ENCODE results near the gene BRD2.

BRD2 gene

GRCh38 chr6:32984622-32985389 is 16.4 kb downstream of the BRD2 start:
- H3K4me3 ChIP-seq, result no peak overlapping the region
- TF ChIP-seq EZH2 (IDR thresholded peaks at IDR 0.05) (no peak), POLR2AphosphoS5 (IDR thresholded peaks at IDR 0.05; ENCODE audit: borderline replicate concordance, low read depth, low read length) (no peak; the same call in 1 of the 2 replicates), FOXP2 (optimal IDR thresholded peaks at IDR 0.05; ENCODE audit: control extremely low read depth, extremely low read length, insufficient read depth) (no peak)
- H3K9me3 ChIP-seq (ENCODE audit: low read depth, low read length), result no peaks in the 10 kb centered on the region
- DNase-seq (ENCODE audit: low read depth, low spot score), result no peak
- H3K36me3 ChIP-seq (ENCODE audit: insufficient read depth, low read length), result peaks cover 27% of the 10 kb centered on the region
- H3K27ac ChIP-seq, result peak overlapping the region; percentile 62; the same call in 1 of the 2 replicates
- no peak overlapping the region for H3K9ac ChIP-seq (ENCODE audit: insufficient read length)

GRCh38 chr6:32989368-32989767 is 21.0 kb downstream of the BRD2 start:
- no peak overlapping the region for H3K4me3 ChIP-seq
- H3K36me3 ChIP-seq (ENCODE audit: insufficient read depth, low read length), result no peaks in the 10 kb centered on the region
- H3K27ac ChIP-seq, result no peak overlapping the region
- no peaks in the 10 kb centered on the region for H3K9me3 ChIP-seq (ENCODE audit: low read depth, low read length)
- DNase-seq (ENCODE audit: low read depth, low spot score), result no peak
- no peak overlapping the region for H3K9ac ChIP-seq (ENCODE audit: insufficient read length)
- TF ChIP-seq EZH2 (IDR thresholded peaks at IDR 0.05), result no peak
- TF ChIP-seq FOXP2 (optimal IDR thresholded peaks at IDR 0.05; ENCODE audit: control extremely low read depth, extremely low read length, insufficient read depth), result no peak
- no peak for TF ChIP-seq POLR2AphosphoS5 (IDR thresholded peaks at IDR 0.05; ENCODE audit: borderline replicate concordance, low read depth, low read length)

GRCh38 chr6:32991972-32992371 is 23.6 kb downstream of the BRD2 start:
- DNase-seq (ENCODE audit: low read depth, low spot score), result no peak
- no peaks in the 10 kb centered on the region for H3K36me3 ChIP-seq (ENCODE audit: insufficient read depth, low read length)
- no peak for TF ChIP-seq FOXP2 (optimal IDR thresholded peaks at IDR 0.05; ENCODE audit: control extremely low read depth, extremely low read length, insufficient read depth)
- no peak for TF ChIP-seq POLR2AphosphoS5 (IDR thresholded peaks at IDR 0.05; ENCODE audit: borderline replicate concordance, low read depth, low read length)
- no peak for TF ChIP-seq EZH2 (IDR thresholded peaks at IDR 0.05)
- H3K27ac ChIP-seq, result no peak overlapping the region
- H3K9ac ChIP-seq (ENCODE audit: insufficient read length), result no peak overlapping the region
- no peaks in the 10 kb centered on the region for H3K9me3 ChIP-seq (ENCODE audit: low read depth, low read length)
- H3K4me3 ChIP-seq, result no peak overlapping the region

GRCh38 chr6:32993363-32993973 is 25.1 kb downstream of the BRD2 start:
- Histone ChIP-seq H3K4me3 (no peak overlapping the region), H3K9me3 (ENCODE audit: low read depth, low read length) (no peaks in the 10 kb centered on the region), H3K27ac (no peak overlapping the region), H3K36me3 (ENCODE audit: insufficient read depth, low read length) (no peaks in the 10 kb centered on the region), H3K9ac (ENCODE audit: insufficient read length) (no peak overlapping the region)
- no peak for DNase-seq (ENCODE audit: low read depth, low spot score)
- TF ChIP-seq FOXP2 (optimal IDR thresholded peaks at IDR 0.05; ENCODE audit: control extremely low read depth, extremely low read length, insufficient read depth) (no peak), EZH2 (IDR thresholded peaks at IDR 0.05) (no peak), POLR2AphosphoS5 (IDR thresholded peaks at IDR 0.05; ENCODE audit: borderline replicate concordance, low read depth, low read length) (no peak)

GRCh38 chr6:32995448-32995847 is 27.1 kb downstream of the BRD2 start:
- Histone ChIP-seq H3K4me3 (no peak overlapping the region), H3K27ac (no peak overlapping the region), H3K9ac (ENCODE audit: insufficient read length) (no peak overlapping the region), H3K36me3 (ENCODE audit: insufficient read depth, low read length) (no peaks in the 10 kb centered on the region), H3K9me3 (ENCODE audit: low read depth, low read length) (no peaks in the 10 kb centered on the region)
- no peak for DNase-seq (ENCODE audit: low read depth, low spot score)
- TF ChIP-seq EZH2 (IDR thresholded peaks at IDR 0.05), result no peak
- TF ChIP-seq FOXP2 (optimal IDR thresholded peaks at IDR 0.05; ENCODE audit: control extremely low read depth, extremely low read length, insufficient read depth), result no peak
- TF ChIP-seq POLR2AphosphoS5 (IDR thresholded peaks at IDR 0.05; ENCODE audit: borderline replicate concordance, low read depth, low read length), result no peak

GRCh38 chr6:33000055-33000454 is 31.7 kb downstream of the BRD2 start:
- no peak for TF ChIP-seq FOXP2 (optimal IDR thresholded peaks at IDR 0.05; ENCODE audit: control extremely low read depth, extremely low read length, insufficient read depth)
- no peak for TF ChIP-seq EZH2 (IDR thresholded peaks at IDR 0.05)
- TF ChIP-seq POLR2AphosphoS5 (IDR thresholded peaks at IDR 0.05; ENCODE audit: borderline replicate concordance, low read depth, low read length), result no peak
- H3K9me3 ChIP-seq (ENCODE audit: low read depth, low read length), result no peaks in the 10 kb centered on the region
- no peak overlapping the region for H3K27ac ChIP-seq
- no peak overlapping the region for H3K9ac ChIP-seq (ENCODE audit: insufficient read length)
- DNase-seq (ENCODE audit: low read depth, low spot score), result no peak
- no peak overlapping the region for H3K4me3 ChIP-seq
- no peaks in the 10 kb centered on the region for H3K36me3 ChIP-seq (ENCODE audit: insufficient read depth, low read length)

GRCh38 chr6:33001685-33002084 is 33.3 kb downstream of the BRD2 start:
- Histone ChIP-seq H3K4me3 (no peak overlapping the region), H3K36me3 (ENCODE audit: insufficient read depth, low read length) (no peaks in the 10 kb centered on the region), H3K9me3 (ENCODE audit: low read depth, low read length) (no peaks in the 10 kb centered on the region), H3K9ac (ENCODE audit: insufficient read length) (no peak overlapping the region), H3K27ac (no peak overlapping the region)
- DNase-seq (ENCODE audit: low read depth, low spot score), result no peak
- TF ChIP-seq POLR2AphosphoS5 (IDR thresholded peaks at IDR 0.05; ENCODE audit: borderline replicate concordance, low read depth, low read length) (no peak), FOXP2 (optimal IDR thresholded peaks at IDR 0.05; ENCODE audit: control extremely low read depth, extremely low read length, insufficient read depth) (no peak), EZH2 (IDR thresholded peaks at IDR 0.05) (no peak)

GRCh38 chr6:33004940-33005339 is 36.5 kb downstream of the BRD2 start:
- Histone ChIP-seq H3K9me3 (ENCODE audit: low read depth, low read length) (no peaks in the 10 kb centered on the region), H3K36me3 (ENCODE audit: insufficient read depth, low read length) (no peaks in the 10 kb centered on the region), H3K27ac (no peak overlapping the region), H3K9ac (ENCODE audit: insufficient read length) (no peak overlapping the region), H3K4me3 (no peak overlapping the region)
- DNase-seq (ENCODE audit: low read depth, low spot score), result no peak
- TF ChIP-seq POLR2AphosphoS5 (IDR thresholded peaks at IDR 0.05; ENCODE audit: borderline replicate concordance, low read depth, low read length) (no peak), FOXP2 (optimal IDR thresholded peaks at IDR 0.05; ENCODE audit: control extremely low read depth, extremely low read length, insufficient read depth) (no peak), EZH2 (IDR thresholded peaks at IDR 0.05) (no peak)

Measured in SK-N-MC (cell line).